CD4-positive, alpha-beta memory T cell (primary cell): ENCODE measurements around the gene SNAP25. TPM values are rescaled to one million over a fixed set of nuclear protein-coding genes. Genes with fewer than 3 reads are reported as not detected.

Experiments
- CTCF ChIA-PET: fragments of 350-600 bp; sonication (Branson Sonifier 250); formaldehyde crosslinking; loops from one replicate; lab custom pipeline; 2021; ENCODE audit warnings: inconsistent platforms; ENCODE audit not compliant: partially characterized antibody; lab: Charles Lee
- POLR2A ChIA-PET: fragments of 350-600 bp; sonication (Branson Sonifier 250); formaldehyde crosslinking; loops from one replicate; lab custom pipeline; 2021; ENCODE audit not compliant: partially characterized antibody; lab: Charles Lee
- DNase-seq, 5 donors: peaks; one replicate each; pipeline versions ENCODE4 v3.0.0 to v3.0.0-alpha.2; 2020 to 2022; ENCODE audit warnings: mixed read lengths in 1 of 5
- H3K27ac ChIP-seq: one replicate; pipeline ENCODE4 v1.7.0; 2013; ENCODE audit warnings: low read depth, low read length
- H3K27me3 ChIP-seq: 2 replicates; pipeline ENCODE4 v1.7.0; 2013; ENCODE audit warnings: mild to moderate bottlenecking, low read length, moderate library complexity; ENCODE audit not compliant: insufficient read depth
- H3K36me3 ChIP-seq: 2 replicates; pipeline ENCODE4 v1.7.0; 2013; ENCODE audit warnings: mild to moderate bottlenecking, low read length, moderate library complexity; ENCODE audit not compliant: insufficient read depth
- H3K4me1 ChIP-seq: 2 replicates; pipeline ENCODE4 v1.7.0; 2013; ENCODE audit warnings: mild to moderate bottlenecking, low read length, moderate library complexity; ENCODE audit not compliant: insufficient read depth
- H3K4me3 ChIP-seq, 2 donors: one replicate each; pipeline ENCODE4 v1.7.0; 2013; ENCODE audit warnings: low read length in 2 of 2, mild to moderate bottlenecking in 1 of 2
- H3K9me3 ChIP-seq, 2 donors: one replicate each; pipeline ENCODE4 v1.7.0; 2013; ENCODE audit warnings: low read length in 2 of 2, control low read depth in 1 of 2; ENCODE audit not compliant: control insufficient read depth in 1 of 2
- H3K27ac Mint-ChIP-seq, 7 donors: one replicate each; pipeline ENCODE4 v1.8.0; 2020 to 2021; ENCODE audit warnings: mixed read lengths in 7 of 7, mild to moderate bottlenecking in 6 of 7, inconsistent platforms in 3 of 7, moderate library complexity in 3 of 7
- H3K27me3 Mint-ChIP-seq, 2 donors: one replicate each; pipeline ENCODE4 v1.8.0; 2020 to 2021; ENCODE audit warnings: mixed read lengths in 2 of 2
- H3K36me3 Mint-ChIP-seq, 2 donors: one replicate each; pipeline ENCODE4 v1.8.0; 2020 to 2021; ENCODE audit warnings: mixed read lengths in 2 of 2, inconsistent platforms in 1 of 2, mild to moderate bottlenecking in 1 of 2
- H3K4me1 Mint-ChIP-seq, 4 donors: one replicate each; pipeline ENCODE4 v1.8.0; 2020 to 2021; ENCODE audit warnings: mixed read lengths in 4 of 4, mild to moderate bottlenecking in 1 of 4
- H3K4me3 Mint-ChIP-seq, 8 donors: one replicate each; pipeline ENCODE4 v1.8.0; 2020 to 2021; ENCODE audit warnings: mixed read lengths in 8 of 8, mild to moderate bottlenecking in 7 of 8, moderate library complexity in 6 of 8, inconsistent platforms in 3 of 8
- H3K9me3 Mint-ChIP-seq, 8 donors: one replicate each; pipeline ENCODE4 v1.8.0; 2020 to 2021; ENCODE audit warnings: mixed read lengths in 8 of 8, mild to moderate bottlenecking in 5 of 8, inconsistent platforms in 3 of 8, moderate library complexity in 1 of 8
- intact Hi-C: fragments of 100-400 bp; cut with micrococcal nuclease; formaldehyde crosslinking; loops from one replicate; pipeline ENCODE4 v1.15.1; 2023
- polyA plus RNA-seq, 2 donors: library from polyadenylated mRNA; unstranded; fragments of 300-500 nt; fragmentation: Illumina TruSeq; gene quantifications; one replicate each; pipeline ENCODE4 v1.2.3, GENCODE V29; 2021
- total RNA-seq, 2 experiments: library from RNA; stranded (reverse); gene quantifications; one replicate each; pipeline ENCODE4 v1.2.3, GENCODE V29; 2021

The SNAP25 gene
- total and polyA plus RNA-seq, 4 experiments from 2014 or later: 0.14 TPM; not detected in 3

- Mint-ChIP-seq H3K4me3 (peak overlapping the region in 6 of 8 donors; percentile 18 to 82 (median 75)), H3K9me3 (peaks cover 0 to 13% (median 5%) of the 10 kb centered on the region in 8 donors), H3K27ac (peak overlapping the region in 2 of 7 donors; percentile 42 to 47), H3K27me3 (peaks cover 42 to 50% of the 10 kb centered on the region in 2 donors), H3K4me1 (peaks cover 7 to 21% (median 11%) of the 10 kb centered on the region in 4 donors), H3K36me3 (no peaks in the 10 kb centered on the region)
- DNase-seq: no peak
- H3K27ac ChIP-seq: no peak overlapping the region
- H3K4me3 ChIP-seq: no peak overlapping the region
- intact Hi-C loops: no loop called here
- H3K4me1 ChIP-seq: peaks cover 11% of the 10 kb centered on the region
- CTCF ChIA-PET: no interaction called here
- no peaks in the 10 kb centered on the region for H3K9me3 ChIP-seq
- peaks cover 13% of the 10 kb centered on the region for H3K27me3 ChIP-seq
- H3K36me3 ChIP-seq: no peaks in the 10 kb centered on the region
- POLR2A ChIA-PET: no interaction called here
These were observed 764 bp upstream of the SNAP25 start for GRCh38 chr20:10217721-10218410.

DNA sequence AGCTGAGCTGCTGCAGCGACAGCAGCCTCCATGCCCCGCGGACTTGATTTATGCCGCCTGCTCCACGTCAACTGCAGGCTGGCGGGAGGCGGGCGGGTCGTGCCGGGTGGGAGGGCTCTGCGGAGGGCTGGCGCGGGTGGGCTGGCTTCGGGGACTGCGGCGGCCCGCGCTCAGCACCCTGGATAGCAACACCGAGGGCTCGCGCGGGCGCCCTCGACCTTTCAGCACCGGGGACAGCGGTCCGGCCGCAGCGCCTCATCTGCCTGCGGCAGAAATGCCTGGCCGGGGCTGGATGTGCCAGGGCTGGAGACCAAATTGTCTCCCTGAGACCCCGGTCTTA is 792 bp downstream of the SNAP25 start:
- ChIA-PET CTCF (no interaction called here), POLR2A (no interaction called here)
- peaks cover 11% of the 10 kb centered on the region for H3K4me1 ChIP-seq
- Mint-ChIP-seq H3K4me3 (peak overlapping the region in 5 of 8 donors; percentile 18 to 77 (median 53)), H3K4me1 (peaks cover 7 to 21% (median 11%) of the 10 kb centered on the region in 4 donors), H3K27me3 (peaks cover 38 to 49% of the 10 kb centered on the region in 2 donors), H3K27ac (peak overlapping the region in 1 of 7 donors; percentile 19), H3K9me3 (peaks cover 0 to 13% (median 5%) of the 10 kb centered on the region in 8 donors), H3K36me3 (no peaks in the 10 kb centered on the region)
- no peak overlapping the region for H3K4me3 ChIP-seq
- intact Hi-C loops: no loop called here
- DNase-seq: peak; percentile 44 to 60 (median 59)
- peaks cover 13% of the 10 kb centered on the region for H3K27me3 ChIP-seq
- H3K36me3 ChIP-seq: no peaks in the 10 kb centered on the region
- H3K27ac ChIP-seq: no peak overlapping the region
- H3K9me3 ChIP-seq: no peaks in the 10 kb centered on the region

- Mint-ChIP-seq H3K4me1 (peaks cover 7 to 21% (median 11%) of the 10 kb centered on the region in 4 donors), H3K27ac (no peak overlapping the region), H3K9me3 (peaks cover 2 to 16% (median 5%) of the 10 kb centered on the region in 8 donors), H3K27me3 (peaks cover 38 to 48% of the 10 kb centered on the region in 2 donors), H3K4me3 (peak overlapping the region in 5 of 8 donors; percentile 3 to 71 (median 55)), H3K36me3 (no peaks in the 10 kb centered on the region)
- Histone ChIP-seq H3K27ac (no peak overlapping the region), H3K4me3 (no peak overlapping the region), H3K4me1 (peaks cover 11% of the 10 kb centered on the region), H3K36me3 (no peaks in the 10 kb centered on the region), H3K9me3 (no peaks in the 10 kb centered on the region), H3K27me3 (peaks cover 13% of the 10 kb centered on the region)
- intact Hi-C loops: no loop called here
- ChIA-PET POLR2A (no interaction called here), CTCF (no interaction called here)
- no peak for DNase-seq
These were observed 1.5 kb downstream of the SNAP25 start for GRCh38 chr20:10219993-10220750.

DNA sequence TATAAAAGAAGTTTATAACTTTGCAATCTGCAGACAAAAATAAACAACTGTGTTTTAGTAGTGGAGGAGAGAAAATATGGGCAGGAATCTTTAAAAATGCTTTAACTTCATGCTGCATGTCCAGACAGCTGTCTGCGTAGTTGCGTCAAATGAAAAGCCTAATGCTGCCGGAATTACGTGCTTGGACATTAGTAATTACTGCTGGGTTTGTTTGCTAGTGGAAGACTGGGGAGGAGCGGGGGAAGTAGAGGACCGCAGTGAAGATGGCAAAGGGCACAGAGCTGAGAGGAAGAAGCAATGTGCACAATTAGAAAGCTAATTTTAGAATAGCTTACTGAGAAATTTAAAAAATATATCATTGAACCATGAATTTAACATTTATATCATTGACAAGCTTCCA is 2.4 kb downstream of the SNAP25 start:
- Mint-ChIP-seq H3K4me3 (no peak overlapping the region), H3K27me3 (peaks cover 37 to 41% of the 10 kb centered on the region in 2 donors), H3K36me3 (no peaks in the 10 kb centered on the region), H3K4me1 (peaks cover 7 to 21% (median 11%) of the 10 kb centered on the region in 4 donors), H3K9me3 (peaks cover 2 to 16% (median 5%) of the 10 kb centered on the region in 8 donors), H3K27ac (no peak overlapping the region)
- intact Hi-C loops: no loop called here
- H3K36me3 ChIP-seq: no peaks in the 10 kb centered on the region
- no peak overlapping the region for H3K4me3 ChIP-seq
- POLR2A ChIA-PET: no interaction called here
- H3K27me3 ChIP-seq: peaks cover 13% of the 10 kb centered on the region
- DNase-seq: no peak
- no peak overlapping the region for H3K27ac ChIP-seq
- peaks cover 11% of the 10 kb centered on the region for H3K4me1 ChIP-seq
- CTCF ChIA-PET: no interaction called here
- H3K9me3 ChIP-seq: no peaks in the 10 kb centered on the region

DNA sequence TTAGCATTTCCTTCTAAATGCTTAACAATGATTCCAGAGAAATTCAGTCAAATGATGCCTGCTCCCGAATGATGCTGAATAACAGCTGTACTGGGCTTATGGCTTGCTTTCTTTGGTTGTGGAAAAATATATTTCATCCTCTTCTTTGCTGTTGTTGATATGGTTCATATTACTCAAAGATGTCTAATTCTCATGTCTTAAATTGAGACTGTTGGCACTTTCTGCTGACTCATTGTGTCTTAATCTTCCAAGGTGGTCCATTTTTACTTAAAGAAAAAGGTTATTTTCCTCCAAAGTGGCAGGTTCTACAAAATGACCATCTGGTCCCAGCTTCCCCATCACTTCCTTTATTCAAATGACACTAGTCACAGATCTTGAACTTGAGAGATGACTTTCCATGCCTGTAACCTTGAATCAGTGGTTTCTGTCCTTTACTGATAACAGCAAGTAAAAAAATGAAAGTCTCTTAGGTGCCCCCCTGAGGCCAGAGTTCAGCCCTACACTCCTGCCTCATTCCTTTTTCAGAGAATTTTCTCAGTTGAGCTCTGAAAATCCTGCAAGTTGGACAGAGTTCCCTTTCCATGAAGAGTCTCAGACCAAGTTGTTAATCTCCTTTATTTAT is 6.9 kb downstream of the SNAP25 start:
- intact Hi-C loops: no loop called here
- no peaks in the 10 kb centered on the region for H3K27me3 ChIP-seq
- no peak overlapping the region for H3K4me3 ChIP-seq
- no peaks in the 10 kb centered on the region for H3K9me3 ChIP-seq
- Mint-ChIP-seq H3K4me1 (no peaks in the 10 kb centered on the region), H3K27ac (no peak overlapping the region), H3K4me3 (no peak overlapping the region), H3K27me3 (peaks cover 14 to 19% of the 10 kb centered on the region in 2 donors), H3K9me3 (peaks cover 0 to 8% (median 4%) of the 10 kb centered on the region in 8 donors), H3K36me3 (no peaks in the 10 kb centered on the region)
- H3K36me3 ChIP-seq: no peaks in the 10 kb centered on the region
- H3K27ac ChIP-seq: no peak overlapping the region
- ChIA-PET CTCF (no interaction called here), POLR2A (no interaction called here)
- no peaks in the 10 kb centered on the region for H3K4me1 ChIP-seq
- no peak for DNase-seq

GRCh38 chr20:10228330-10228729 is 9.7 kb downstream of the SNAP25 start:
- no peak overlapping the region for H3K4me3 Mint-ChIP-seq
- intact Hi-C loops: no loop called here

DNA sequence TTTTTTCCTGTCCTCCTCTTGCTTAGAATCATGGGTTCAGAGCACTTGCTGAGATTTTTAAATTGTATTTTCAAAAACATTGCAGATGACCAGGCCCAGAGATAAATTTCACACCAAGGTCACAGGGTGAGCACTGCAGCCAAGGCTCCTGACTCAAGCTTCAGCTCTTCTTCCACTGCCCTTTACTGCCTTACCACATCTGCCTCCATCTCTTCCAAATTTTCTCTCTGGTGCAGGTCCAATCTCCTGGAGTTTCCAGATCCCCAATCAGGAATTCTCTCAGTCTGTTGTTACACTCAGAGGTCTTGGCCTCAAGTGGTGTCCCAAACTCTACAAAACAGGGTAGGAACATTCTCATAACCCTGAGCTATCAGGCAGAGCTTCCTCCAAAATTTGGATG is 12.7 kb downstream of the SNAP25 start:
- no peaks in the 10 kb centered on the region for H3K36me3 Mint-ChIP-seq
- H3K4me1 Mint-ChIP-seq: no peaks in the 10 kb centered on the region

More at GRCh38 chr20:10228330-10228729, 9.7 kb downstream of the SNAP25 start:
- Mint-ChIP-seq H3K4me1 (no peaks in the 10 kb centered on the region), H3K36me3 (no peaks in the 10 kb centered on the region), H3K27me3 (peaks cover 6 to 9% of the 10 kb centered on the region in 2 donors), H3K27ac (no peak overlapping the region), H3K9me3 (peaks cover 0 to 6% (median 3%) of the 10 kb centered on the region in 8 donors)
- Histone ChIP-seq H3K27ac (no peak overlapping the region), H3K4me1 (no peaks in the 10 kb centered on the region), H3K9me3 (no peaks in the 10 kb centered on the region), H3K36me3 (no peaks in the 10 kb centered on the region), H3K4me3 (no peak overlapping the region), H3K27me3 (no peaks in the 10 kb centered on the region)
- CTCF ChIA-PET: no interaction called here
- POLR2A ChIA-PET: no interaction called here
- DNase-seq: no peak

More for the DNA sequence above, 12.7 kb downstream of the SNAP25 start:
- DNase-seq: no peak
- no peak overlapping the region for H3K27ac ChIP-seq
- no peaks in the 10 kb centered on the region for H3K27me3 ChIP-seq
- no peaks in the 10 kb centered on the region for H3K36me3 ChIP-seq
- H3K4me3 ChIP-seq: no peak overlapping the region
- Mint-ChIP-seq H3K27ac (no peak overlapping the region), H3K9me3 (peaks cover 0 to 4% (median 0%) of the 10 kb centered on the region in 8 donors), H3K27me3 (peaks cover 6 to 8% of the 10 kb centered on the region in 2 donors), H3K4me3 (no peak overlapping the region)
- intact Hi-C loops: no loop called here
- no peaks in the 10 kb centered on the region for H3K4me1 ChIP-seq
- CTCF ChIA-PET: no interaction called here
- H3K9me3 ChIP-seq: no peaks in the 10 kb centered on the region
- POLR2A ChIA-PET: no interaction called here
